Fibroblast of lung (primary cell): ENCODE data around the gene NCL.

Source experiments
- EZH2 ChIP-seq: IDR thresholded peaks from 2 replicates; pipeline ENCODE4 v1.5.1; 2012; ENCODE audit warnings: low read length, control low read depth, mild to moderate bottlenecking; ENCODE audit errors: missing control alignments
- TF ChIP-seq, protein P1 (sequence below), 2 donors: IDR thresholded peaks in 1 of 2; conservative IDR thresholded peaks in 1 of 2; 1 replicate in 1 of 2; 2 replicates in 1 of 2; pipeline ENCODE4 v1.5.1; 2011 to 2012; ENCODE audit warnings: low read length in 2 of 2, control low read depth in 1 of 2, inconsistent platforms in 1 of 2, low read depth in 1 of 2, mild to moderate bottlenecking in 1 of 2

DNA sequence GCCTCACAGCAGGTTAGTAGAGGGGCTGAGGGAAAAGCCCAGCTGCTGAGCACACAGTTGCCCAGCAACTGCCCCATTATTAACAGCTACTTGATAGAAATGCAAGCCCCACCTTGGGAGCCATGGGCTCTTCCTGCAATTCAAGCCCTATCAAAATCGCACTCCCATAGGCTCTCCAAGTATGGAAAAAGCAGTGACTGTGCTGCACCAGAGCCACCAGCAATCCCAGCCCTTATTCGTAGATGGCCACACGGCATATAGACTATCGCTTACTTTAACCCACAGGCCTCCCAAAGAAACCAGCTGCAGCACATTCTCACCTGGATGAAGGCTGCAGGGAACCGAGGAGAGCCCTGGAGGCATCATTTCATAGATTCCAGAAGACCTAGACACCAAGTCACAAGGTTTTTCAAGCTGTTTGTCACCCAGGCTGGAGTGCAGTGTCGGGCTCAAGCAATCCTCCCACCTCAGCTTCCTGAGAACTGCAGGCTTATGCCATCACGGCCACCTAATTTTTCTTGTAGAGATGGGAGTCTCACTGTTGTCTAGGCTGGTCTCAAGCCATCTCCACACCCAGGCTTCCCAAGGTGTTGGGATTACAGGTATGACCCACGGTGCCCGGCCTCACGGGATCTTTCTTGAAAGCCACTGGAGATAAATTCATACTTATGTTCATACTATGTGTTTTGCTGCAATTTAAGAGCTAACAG, 11.3 kb downstream of the NCL start:
- TF ChIP-seq, protein P1, sequence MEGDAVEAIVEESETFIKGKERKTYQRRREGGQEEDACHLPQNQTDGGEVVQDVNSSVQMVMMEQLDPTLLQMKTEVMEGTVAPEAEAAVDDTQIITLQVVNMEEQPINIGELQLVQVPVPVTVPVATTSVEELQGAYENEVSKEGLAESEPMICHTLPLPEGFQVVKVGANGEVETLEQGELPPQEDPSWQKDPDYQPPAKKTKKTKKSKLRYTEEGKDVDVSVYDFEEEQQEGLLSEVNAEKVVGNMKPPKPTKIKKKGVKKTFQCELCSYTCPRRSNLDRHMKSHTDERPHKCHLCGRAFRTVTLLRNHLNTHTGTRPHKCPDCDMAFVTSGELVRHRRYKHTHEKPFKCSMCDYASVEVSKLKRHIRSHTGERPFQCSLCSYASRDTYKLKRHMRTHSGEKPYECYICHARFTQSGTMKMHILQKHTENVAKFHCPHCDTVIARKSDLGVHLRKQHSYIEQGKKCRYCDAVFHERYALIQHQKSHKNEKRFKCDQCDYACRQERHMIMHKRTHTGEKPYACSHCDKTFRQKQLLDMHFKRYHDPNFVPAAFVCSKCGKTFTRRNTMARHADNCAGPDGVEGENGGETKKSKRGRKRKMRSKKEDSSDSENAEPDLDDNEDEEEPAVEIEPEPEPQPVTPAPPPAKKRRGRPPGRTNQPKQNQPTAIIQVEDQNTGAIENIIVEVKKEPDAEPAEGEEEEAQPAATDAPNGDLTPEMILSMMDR (conservative IDR thresholded peaks at IDR 0.05 in 1 of 2, IDR thresholded peaks at IDR 0.05 in 1 of 2; ENCODE audit: low read depth in 1 of 2, low read length in 2 of 2): no peak
- TF ChIP-seq EZH2: no peak
